ENCODE measurements around the gene G6PD.
A peak's percentile ranks its signal among the peaks of the same experiment; 100 is the strongest.
"Not testable (repeated sequence)": the region's sequence is repeated elsewhere in the genome, so short reads cannot be mapped to it uniquely, and the experiment has no call there.

G6PD gene

GRCh38 chrX:154546354-154547244 is at the start of gene G6PD:
Gene G6PD, minus strand, starts transcription at chrX:154546846. Its CDS starts 691 bp downstream, at chrX:154546155.
- DNase-seq: peak; percentile 80

GRCh38 chrX:154595559-154596249 is 49.1 kb upstream of the G6PD start:
- DNase-seq: no peak

GRCh38 chrX:154594491-154594890 is 47.8 kb upstream of the G6PD start:
- no peak for DNase-seq

DNA sequence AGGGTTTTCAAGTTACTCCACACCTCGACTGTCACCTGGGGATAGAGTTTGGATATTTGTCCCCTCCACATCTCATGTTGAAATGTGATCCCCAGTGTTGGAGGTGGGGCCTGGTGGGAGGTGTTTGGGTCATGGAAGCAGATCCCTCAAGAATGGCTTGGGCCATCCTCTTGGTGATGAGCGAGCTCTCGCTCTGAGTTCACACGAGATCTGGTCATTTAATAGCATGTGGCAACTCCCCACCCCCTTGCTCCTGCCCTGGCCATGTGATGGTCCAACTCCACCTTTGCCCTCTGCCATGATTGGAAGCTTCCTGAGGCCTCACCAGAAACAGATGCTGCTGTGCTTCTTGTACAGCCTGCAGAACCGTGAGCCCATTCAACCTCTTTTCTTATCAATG is 46.6 kb upstream of the G6PD start:
- DNase-seq: no peak

GRCh38 chrX:154592505-154592904 is 45.9 kb upstream of the G6PD start:
- DNase-seq: no peak

- DNase-seq: not testable (repeated sequence)
These were observed 43.8 kb upstream of the G6PD start for GRCh38 chrX:154590415-154590814.

GRCh38 chrX:154584585-154585183 is 38.0 kb upstream of the G6PD start, which contains the start of gene CTAG1A:
Gene CTAG1A, plus strand, starts transcription at chrX:154585133. Its CDS starts 74 bp downstream, at chrX:154585207.
- DNase-seq: not testable (repeated sequence)

- not testable (repeated sequence) for DNase-seq
These were observed 36.3 kb upstream of the G6PD start for GRCh38 chrX:154582994-154583393.

DNA sequence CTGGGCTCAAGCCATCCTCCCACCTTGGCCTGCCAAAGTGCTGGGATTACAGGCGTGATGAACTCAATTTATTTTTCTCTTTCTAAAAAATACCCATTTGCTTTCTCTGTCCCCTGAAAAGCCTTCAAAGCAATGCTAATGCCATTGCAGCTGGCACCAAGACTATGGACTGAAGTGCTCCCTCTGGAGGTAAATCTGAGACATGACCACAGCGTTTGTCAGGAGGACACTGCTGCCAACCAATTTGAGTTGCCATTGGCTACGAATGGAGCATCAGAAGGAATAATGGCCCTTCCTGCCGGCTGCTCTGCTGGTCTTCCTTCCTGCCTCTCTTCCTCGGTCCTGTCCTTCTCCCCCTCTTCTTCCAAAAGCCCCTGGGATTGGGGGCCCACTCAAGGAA is 28.4 kb upstream of the G6PD start:
- DNase-seq: not testable (repeated sequence)

DNA sequence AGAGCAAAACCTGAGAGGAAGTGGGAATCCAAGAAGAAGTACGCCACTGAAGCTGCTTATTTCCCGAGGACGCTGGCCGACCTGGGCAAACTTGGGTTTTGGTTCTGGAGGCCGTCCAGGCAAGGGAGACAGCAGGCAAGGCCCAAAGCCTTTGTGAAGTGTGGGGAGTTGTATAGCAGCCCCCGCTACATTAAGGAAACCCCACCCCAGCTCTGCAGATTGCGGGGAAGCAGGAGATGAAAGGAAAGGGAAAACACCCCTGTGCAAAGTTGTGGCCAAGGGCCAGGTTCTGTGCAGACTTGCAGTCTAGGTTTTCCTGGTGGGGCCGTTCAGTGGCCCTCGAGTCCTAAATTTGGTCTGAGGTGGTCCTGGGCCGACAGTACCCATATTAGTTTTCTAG is 26.4 kb upstream of the G6PD start:
- not testable (repeated sequence) for DNase-seq

DNA sequence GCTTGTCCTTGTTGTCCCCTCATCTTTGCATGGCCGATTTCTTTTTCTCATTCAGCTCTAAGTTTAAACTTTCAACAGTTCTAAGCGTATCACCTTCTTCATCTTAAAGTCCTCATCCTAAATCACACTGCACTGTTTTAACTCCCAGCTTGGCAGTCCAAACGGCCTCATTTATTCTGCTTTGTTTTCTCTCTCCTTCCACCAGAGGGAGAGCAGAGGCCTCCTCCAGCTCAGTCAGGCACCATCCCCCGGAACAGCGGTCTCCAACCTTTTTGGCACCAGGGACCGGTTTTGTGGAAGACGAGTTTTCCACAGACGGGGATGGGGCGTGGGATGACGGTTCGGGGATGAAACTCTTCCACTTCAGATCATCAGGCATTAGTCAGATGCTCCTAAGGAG is 23.7 kb upstream of the G6PD start:
- DNase-seq: not testable (repeated sequence)

DNA sequence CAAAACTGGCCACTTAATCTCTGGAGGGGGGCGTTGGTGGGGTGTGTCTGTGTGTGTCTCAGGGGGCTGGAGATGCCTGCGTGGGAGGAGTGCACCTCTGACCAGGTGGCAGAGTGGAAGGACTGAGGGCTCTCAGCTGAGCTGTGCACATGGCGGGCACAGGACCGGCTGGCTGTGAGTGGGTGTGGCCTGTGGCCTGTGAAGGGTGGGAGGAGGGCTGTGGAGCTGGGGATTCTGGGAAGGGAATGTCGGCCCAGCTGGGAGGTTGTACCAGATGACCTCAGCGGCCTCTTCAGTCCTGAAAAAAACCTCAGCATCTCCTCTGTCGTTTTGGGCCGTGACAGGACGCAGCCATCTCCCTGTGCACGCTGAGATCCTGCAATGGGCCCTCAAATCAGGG is 15.6 kb upstream of the G6PD start:
- not testable (repeated sequence) for DNase-seq

DNA sequence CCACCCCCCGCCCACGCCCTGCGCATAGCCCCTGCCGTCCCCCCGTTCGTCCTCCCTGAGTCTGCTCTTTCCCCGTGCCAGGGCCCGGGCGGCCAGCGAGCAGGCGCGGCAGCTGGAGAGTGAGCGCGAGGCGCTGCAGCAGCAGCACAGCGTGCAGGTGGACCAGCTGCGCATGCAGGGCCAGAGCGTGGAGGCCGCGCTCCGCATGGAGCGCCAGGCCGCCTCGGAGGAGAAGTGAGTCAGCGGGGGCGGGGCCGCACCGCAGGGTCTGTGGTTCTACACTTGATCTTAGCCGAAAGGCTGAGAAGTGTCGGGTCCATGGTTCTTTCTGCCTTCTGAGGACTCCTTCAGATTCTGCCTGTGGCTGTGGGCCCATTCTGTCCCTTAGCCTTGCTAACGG is 13.7 kb upstream of the G6PD start:
- DNase-seq: not testable (repeated sequence)

GRCh38 chrX:154558896-154559295 is 12.2 kb upstream of the G6PD start:
- not testable (repeated sequence) for DNase-seq

- DNase-seq: not testable (repeated sequence)
These were observed 11.5 kb upstream of the G6PD start for GRCh38 chrX:154558060-154558690.

GRCh38 chrX:154552112-154552806 is 5.6 kb upstream of the G6PD start:
- not testable (repeated sequence) for DNase-seq

- no peak for DNase-seq
These were observed 3.1 kb upstream of the G6PD start for GRCh38 chrX:154549766-154550165.

DNA sequence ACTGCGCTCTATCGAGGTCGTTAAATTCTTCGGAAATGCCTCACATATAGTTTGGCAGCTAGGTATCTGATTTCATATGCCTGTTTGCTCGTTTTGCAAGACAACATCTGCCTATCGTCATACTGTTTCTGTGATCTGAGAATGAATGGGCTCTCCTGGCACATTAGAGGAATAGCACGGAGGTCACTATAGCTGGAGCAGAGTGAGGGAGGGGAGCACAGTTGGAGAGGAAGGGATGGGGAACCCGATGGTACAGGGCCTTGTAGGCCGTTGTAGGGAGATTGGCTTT is 1.3 kb upstream of the G6PD start:
- DNase-seq: no peak

DNA sequence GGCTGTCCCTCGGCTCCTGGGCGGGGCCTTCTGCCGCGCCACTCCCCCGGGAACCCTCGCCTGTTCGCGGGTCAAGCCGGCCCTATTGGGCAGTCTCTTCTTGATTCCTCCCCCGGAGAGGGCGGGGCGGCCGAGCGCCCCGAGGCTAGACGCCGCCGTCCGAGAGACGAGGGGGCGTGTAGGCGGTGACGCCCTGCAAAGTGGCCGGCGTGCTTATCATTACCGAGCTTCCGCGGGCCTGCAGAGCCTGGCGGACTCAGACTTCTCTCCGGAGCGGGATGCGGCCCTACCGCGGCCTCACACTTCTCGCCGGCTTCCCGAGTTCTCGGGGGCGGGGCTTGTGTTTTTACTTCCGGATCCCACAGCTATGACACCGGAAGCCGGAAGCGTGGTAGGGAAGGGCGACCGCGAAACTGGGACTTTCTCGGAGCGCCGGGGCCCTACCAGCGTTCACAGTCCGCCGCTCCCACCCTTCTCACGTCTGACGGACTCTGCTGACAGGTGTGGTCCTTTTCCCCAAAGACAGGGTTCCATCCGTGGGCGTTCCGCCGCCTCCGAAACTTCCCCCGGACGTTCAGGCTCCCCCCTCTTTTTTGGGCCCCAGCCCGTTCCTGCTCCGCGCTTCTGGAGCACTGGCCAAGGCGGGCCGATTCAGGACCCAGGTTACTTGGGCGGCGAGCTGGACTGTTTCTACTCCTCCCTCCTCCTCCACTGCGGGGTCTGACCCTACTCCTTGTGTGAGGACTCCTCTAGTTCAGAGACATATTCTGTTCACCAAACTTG is 790 bp upstream of the G6PD start, which contains the start of gene IKBKG:
Gene IKBKG (plus strand): TSS at position 376 of the 783 bp plus-strand sequence. CDS start 4,383 bp downstream, outside the sequence.
- peak; percentile 83 for DNase-seq

GRCh38 chrX:154545673-154546274 is 872 bp downstream of the G6PD start:
- no peak for DNase-seq

Data from stimulated activated CD4-positive, alpha-beta T cell treated with anti-CD3 and anti-CD28 coated beads, Interleukin-4, amount 100 ng/mL, for 1 hour (primary cell).